Epidermal melanocyte (primary cell): ENCODE results near the gene CHPT1.
"Not testable (repeated sequence)": the region's sequence is repeated elsewhere in the genome, so short reads cannot be mapped to it uniquely, and the experiment has no call there.

Source experiments
- DNase-seq: peaks from one replicate; pipeline ENCODE4 v3.0.0; 2011; ENCODE audit warnings: low spot score; ENCODE audit not compliant: insufficient read length

CHPT1 gene

GRCh38 chr12:101697197-101697929 is at the start of gene CHPT1:
CHPT1 (plus strand) TSS chr12:101697640; CDS start chr12:101697862, 222 bp downstream.
- no peak for DNase-seq

- no peak for DNase-seq
Observed at GRCh38 chr12:101647711-101648110, 49.7 kb upstream of the CHPT1 start.

GRCh38 chr12:101648195-101648594 is 49.2 kb upstream of the CHPT1 start:
- no peak for DNase-seq

GRCh38 chr12:101650346-101651117 is 46.9 kb upstream of the CHPT1 start:
- DNase-seq = no peak

GRCh38 chr12:101653030-101653429 is 44.4 kb upstream of the CHPT1 start:
- no peak for DNase-seq

- DNase-seq = no peak
Observed at GRCh38 chr12:101653503-101653902, 43.9 kb upstream of the CHPT1 start.

- no peak for DNase-seq
Observed at GRCh38 chr12:101654442-101654841, 43.0 kb upstream of the CHPT1 start.

- no peak for DNase-seq
Observed at GRCh38 chr12:101655393-101655792, 42.0 kb upstream of the CHPT1 start.

GRCh38 chr12:101660662-101661061 is 36.8 kb upstream of the CHPT1 start:
- not testable (repeated sequence) for DNase-seq

GRCh38 chr12:101663298-101663697 is 34.1 kb upstream of the CHPT1 start:
- DNase-seq = no peak

GRCh38 chr12:101664992-101665391 is 32.4 kb upstream of the CHPT1 start:
- DNase-seq = no peak

- no peak for DNase-seq
Observed at GRCh38 chr12:101666052-101666728, 31.2 kb upstream of the CHPT1 start.

GRCh38 chr12:101667591-101667990 is 29.8 kb upstream of the CHPT1 start:
- DNase-seq = no peak

- DNase-seq = no peak
Observed at GRCh38 chr12:101670007-101670671, 27.3 kb upstream of the CHPT1 start.

- DNase-seq = no peak
Observed at GRCh38 chr12:101671157-101671791, 26.2 kb upstream of the CHPT1 start.

GRCh38 chr12:101671833-101672232 is 25.6 kb upstream of the CHPT1 start:
- DNase-seq = no peak

GRCh38 chr12:101675555-101675954 is 21.9 kb upstream of the CHPT1 start:
- no peak for DNase-seq

GRCh38 chr12:101676497-101676896 is 20.9 kb upstream of the CHPT1 start:
- not testable (repeated sequence) for DNase-seq

- DNase-seq = no peak
Observed at GRCh38 chr12:101678081-101678480, 19.4 kb upstream of the CHPT1 start.

GRCh38 chr12:101680240-101680639 is 17.2 kb upstream of the CHPT1 start:
- DNase-seq = no peak

- no peak for DNase-seq
Observed at GRCh38 chr12:101680647-101681046, 16.8 kb upstream of the CHPT1 start.
